Measurements from ENCODE around the gene ASRGL1.
A peak's percentile ranks its signal among the peaks of the same experiment; 100 is the strongest.

GRCh38 chr11:62295504-62295903 lies 41.7 kb upstream of the ASRGL1 start:
- TF ChIP-seq REST (IDR thresholded peaks at IDR 0.05) (peak; percentile 97), CTCF (IDR thresholded peaks at IDR 0.05; ENCODE audit: low read depth, low read length, missing input control) (no peak), HNF4A (conservative IDR thresholded peaks at IDR 0.05) (no peak), JUND (IDR thresholded peaks at IDR 0.05) (no peak), MAX (IDR thresholded peaks at IDR 0.05) (no peak), GABPA (IDR thresholded peaks at IDR 0.05 in 1 of 2, conservative IDR thresholded peaks at IDR 0.05 in 1 of 2) (no peak), RAD21 (IDR thresholded peaks at IDR 0.05) (no peak), HNF4G (IDR thresholded peaks at IDR 0.05) (no peak), ATF3 (IDR thresholded peaks at IDR 0.05) (no peak), ZBTB33 (IDR thresholded peaks at IDR 0.05) (no peak), YY1 (IDR thresholded peaks at IDR 0.05) (no peak), FOXA1 (IDR thresholded peaks at IDR 0.05) (no peak)
